GM19240 (cell line): ENCODE results near the gene ADAMTS13.

ENCODE experiments used
- DNase-seq: peaks from one replicate; pipeline ENCODE4 v3.0.0; 2011; ENCODE audit warnings: low spot score; ENCODE audit not compliant: insufficient read length

Gene ADAMTS13

GRCh38 chr9:133453651-133454050, 31.5 kb downstream of the ADAMTS13 start:
- DNase-seq = no peak

GRCh38 chr9:133454325-133454724, 32.2 kb downstream of the ADAMTS13 start:
- no peak for DNase-seq

- no peak for DNase-seq
Measured at GRCh38 chr9:133454943-133455673, 32.9 kb downstream of the ADAMTS13 start.

- no peak for DNase-seq
Measured at GRCh38 chr9:133455936-133456335, 33.8 kb downstream of the ADAMTS13 start.

GRCh38 chr9:133456409-133456808, 34.2 kb downstream of the ADAMTS13 start:
- DNase-seq = no peak

- no peak for DNase-seq
Measured at GRCh38 chr9:133457233-133457632, 35.1 kb downstream of the ADAMTS13 start.

- DNase-seq = no peak
Measured at GRCh38 chr9:133457748-133458147, 35.6 kb downstream of the ADAMTS13 start.

GRCh38 chr9:133458643-133459312, 36.6 kb downstream of the ADAMTS13 start:
- DNase-seq = no peak

- peak; percentile 100 for DNase-seq
Measured at GRCh38 chr9:133459476-133460404, 37.6 kb downstream of the ADAMTS13 start, which contains the start of gene CACFD1. TSS of gene CACFD1 (plus strand) at chr9:133459978. CDS start at chr9:133460067, 89 bp downstream.

- DNase-seq = peak; percentile 53
Measured at GRCh38 chr9:133460405-133461175, 38.4 kb downstream of the ADAMTS13 start.

GRCh38 chr9:133461975-133462374, 39.8 kb downstream of the ADAMTS13 start:
- no peak for DNase-seq

- no peak for DNase-seq
Measured at GRCh38 chr9:133463234-133463863, 41.2 kb downstream of the ADAMTS13 start.

GRCh38 chr9:133463864-133464615, 41.9 kb downstream of the ADAMTS13 start:
- DNase-seq = no peak

GRCh38 chr9:133464638-133465037, 42.5 kb downstream of the ADAMTS13 start:
- no peak for DNase-seq

GRCh38 chr9:133465984-133466383, 43.8 kb downstream of the ADAMTS13 start:
- no peak for DNase-seq

GRCh38 chr9:133467101-133467500, 44.9 kb downstream of the ADAMTS13 start:
- no peak for DNase-seq

- DNase-seq = no peak
Measured at GRCh38 chr9:133468374-133468773, 46.2 kb downstream of the ADAMTS13 start.

- no peak for DNase-seq
Measured at GRCh38 chr9:133468777-133469421, 46.7 kb downstream of the ADAMTS13 start.

- DNase-seq = no peak
Measured at GRCh38 chr9:133470427-133470924, 48.3 kb downstream of the ADAMTS13 start.
